ENCODE data around the gene CDH11. TPM values are rescaled to one million over a fixed set of nuclear protein-coding genes. Genes with fewer than 3 reads are reported as not detected.

Gene CDH11
- total and polyA plus RNA-seq, 10 of the 15 experiments (the other 5 are each of a cell fraction or from before 2014, with no cell fraction given) = 0.31 to 9.7 (median 0.87) TPM

GRCh38 chr16:65034915-65035314 is 86.9 kb downstream of the CDH11 start (continued):
- no peak for TF ChIP-seq NFXL1 (IDR thresholded peaks at IDR 0.05; ENCODE audit: borderline replicate concordance)

- no peaks in the 10 kb centered on the region for H3K9me3 ChIP-seq (replicated peaks; ENCODE audit: control insufficient read depth, insufficient read depth, low read length)
- H3K27ac ChIP-seq (ENCODE audit: control insufficient read depth, insufficient read depth) = no peak overlapping the region
- TF ChIP-seq ZNF217 (IDR thresholded peaks at IDR 0.05) (no peak), MEF2B (IDR thresholded peaks at IDR 0.05; ENCODE audit: partially characterized antibody, poor library complexity, severe bottlenecking) (no peak), YY1 (IDR thresholded peaks at IDR 0.05; ENCODE audit: low read depth, low read length) (no peak), BRCA1 (IDR thresholded peaks at IDR 0.05; ENCODE audit: low read depth, low read length) (no peak), ASH2L (IDR thresholded peaks at IDR 0.05; ENCODE audit: borderline replicate concordance, low read depth) (no peak), NKRF (conservative IDR thresholded peaks at IDR 0.05) (no peak)
- CTCF ChIA-PET = no interaction called here
- POLR2A ChIA-PET = no interaction called here
- H3K27me3 ChIP-seq (replicated peaks in 1 of 2; ENCODE audit: control insufficient read depth in 2 of 2, insufficient read depth in 2 of 2, low read length in 1 of 2) = no peaks in the 10 kb centered on the region
- H3K9ac ChIP-seq (ENCODE audit: control insufficient read depth, insufficient read depth, low read length) = no peak overlapping the region
- H3K79me2 ChIP-seq (ENCODE audit: control insufficient read depth, insufficient read depth, low read length) = no peaks in the 10 kb centered on the region
- 36% methylated on average over 2 of the region's 2 CpGs for WGBS (ENCODE audit: insufficient coverage, insufficient replicate concordance, low lambda C conversion rate, missing lambda C conversion rate)
- RAD21 ChIA-PET (ENCODE audit: unreplicated experiment) = no interaction called here
- H3K4me1 ChIP-seq (ENCODE audit: control insufficient read depth, insufficient read depth, low read length) = no peaks in the 10 kb centered on the region
- DNase-seq (ENCODE audit: low read depth, low spot score) = no peak
- no peak overlapping the region for H3K4me2 ChIP-seq (ENCODE audit: control insufficient read depth, insufficient read depth)
- SMC1A ChIA-PET (ENCODE audit: uncharacterized antibody, unreplicated experiment) = no interaction called here
- no peak for ATAC-seq
- no peak for FAIRE-seq
- H2AFZ ChIP-seq (ENCODE audit: control insufficient read depth, low read depth, low read length) = no peak overlapping the region
- intact Hi-C loops (cut with micrococcal nuclease; ENCODE audit: unreplicated experiment) = no loop called here
- no TSS peak for BruUV-seq (replicated peaks)
- H4K20me1 ChIP-seq (ENCODE audit: control insufficient read depth, insufficient read depth) = no peaks in the 10 kb centered on the region
- in situ Hi-C loops (cut with MboI) = no loop called here
- H3K36me3 ChIP-seq (ENCODE audit: control insufficient read depth in 2 of 2, insufficient read depth in 2 of 2, low read length in 1 of 2) = no peaks in the 10 kb centered on the region
- no peak overlapping the region for H3K4me3 ChIP-seq
Observed at GRCh38 chr16:65032387-65032786, 89.5 kb downstream of the CDH11 start.

Measured in GM12878 (cell line).